OCI-LY7 (cell line): ENCODE data around the gene CASP8AP2.

Experiments
- CTCF ChIP-seq: fragments of 200-600 bp; sonication (generic); conservative IDR thresholded peaks from 2 replicates; pipeline ENCODE4 v1.5.1; 2014; ENCODE audit warnings: mild to moderate bottlenecking, antibody characterized with exemption, low read length, moderate library complexity, mixed read lengths
- EZH2phosphoT487 ChIP-seq: fragments of 200-600 bp; sonication (generic); IDR thresholded peaks from 2 replicates; pipeline ENCODE4 v1.6.1; 2018; ENCODE audit warnings: low read depth, borderline replicate concordance, mild to moderate bottlenecking, mixed run types, antibody characterized with exemption, low read length, moderate library complexity, mixed read lengths

GRCh38 chr6:89836639-89837222 is 7.1 kb downstream of the CASP8AP2 start:
- TF ChIP-seq CTCF (no peak), EZH2phosphoT487 (no peak)
